ES-I3 (cell line): ENCODE results near the gene SCAP.

ENCODE experiments used
- H3K36me3 ChIP-seq: 2 replicates; pipeline ENCODE4 v1.6.1; 2013; ENCODE audit warnings: mild to moderate bottlenecking, low read length, control low read depth, moderate library complexity; ENCODE audit not compliant: insufficient read depth
- H3K4me1 ChIP-seq: 2 replicates; pipeline ENCODE4 v1.6.1; 2013; ENCODE audit warnings: mild to moderate bottlenecking, control low read depth, low read length; ENCODE audit not compliant: insufficient read depth
- H3K9ac ChIP-seq: 2 replicates; pipeline ENCODE4 v1.6.1; 2013; ENCODE audit warnings: low read depth, mild to moderate bottlenecking, low read length, moderate library complexity
- H3K9me3 ChIP-seq: 2 replicates; pipeline ENCODE4 v1.6.1; 2013; ENCODE audit warnings: mild to moderate bottlenecking, low read length, moderate library complexity; ENCODE audit not compliant: control insufficient read depth, insufficient read depth

SCAP gene

GRCh38 chr3:47409688-47410416 lies 65.9 kb downstream of the SCAP start:
- Histone ChIP-seq H3K36me3 (peaks cover 6% of the 10 kb centered on the region), H3K9me3 (no peaks in the 10 kb centered on the region), H3K9ac (no peak overlapping the region), H3K4me1 (no peaks in the 10 kb centered on the region)

GRCh38 chr3:47409284-47409683 lies 66.5 kb downstream of the SCAP start:
- H3K9ac ChIP-seq: no peak overlapping the region
- no peaks in the 10 kb centered on the region for H3K9me3 ChIP-seq
- no peaks in the 10 kb centered on the region for H3K4me1 ChIP-seq
- H3K36me3 ChIP-seq: peaks cover 6% of the 10 kb centered on the region

GRCh38 chr3:47408839-47409229 lies 66.9 kb downstream of the SCAP start:
- Histone ChIP-seq H3K9ac (no peak overlapping the region), H3K36me3 (peaks cover 1% of the 10 kb centered on the region)

GRCh38 chr3:47407896-47408838 lies 67.6 kb downstream of the SCAP start:
- Histone ChIP-seq H3K9me3 (no peaks in the 10 kb centered on the region), H3K4me1 (no peaks in the 10 kb centered on the region), H3K9ac (no peak overlapping the region), H3K36me3 (no peaks in the 10 kb centered on the region; the same call in none of the 2 replicates)

More at GRCh38 chr3:47408839-47409229, 66.9 kb downstream of the SCAP start:
- no peaks in the 10 kb centered on the region for H3K4me1 ChIP-seq
- H3K9me3 ChIP-seq: no peaks in the 10 kb centered on the region

GRCh38 chr3:47407237-47407636 lies 68.5 kb downstream of the SCAP start:
- Histone ChIP-seq H3K9me3 (no peaks in the 10 kb centered on the region), H3K9ac (no peak overlapping the region), H3K4me1 (no peaks in the 10 kb centered on the region), H3K36me3 (no peaks in the 10 kb centered on the region; the same call in none of the 2 replicates)

- H3K9ac ChIP-seq: no peak overlapping the region
- no peaks in the 10 kb centered on the region for H3K9me3 ChIP-seq
- H3K4me1 ChIP-seq: no peaks in the 10 kb centered on the region
- no peaks in the 10 kb centered on the region; the same call in none of the 2 replicates for H3K36me3 ChIP-seq
These were observed 69.0 kb downstream of the SCAP start for GRCh38 chr3:47406762-47407149.

GRCh38 chr3:47405820-47406761 lies 69.7 kb downstream of the SCAP start:
- Histone ChIP-seq H3K9me3 (no peaks in the 10 kb centered on the region), H3K9ac (no peak overlapping the region), H3K4me1 (no peaks in the 10 kb centered on the region), H3K36me3 (no peaks in the 10 kb centered on the region; the same call in 1 of the 2 replicates)

GRCh38 chr3:47404955-47405790 lies 70.6 kb downstream of the SCAP start:
- Histone ChIP-seq H3K36me3 (no peaks in the 10 kb centered on the region; the same call in 1 of the 2 replicates), H3K4me1 (no peaks in the 10 kb centered on the region), H3K9me3 (no peaks in the 10 kb centered on the region), H3K9ac (no peak overlapping the region)

GRCh38 chr3:47404431-47404876 lies 71.3 kb downstream of the SCAP start:
- Histone ChIP-seq H3K4me1 (no peaks in the 10 kb centered on the region), H3K36me3 (no peaks in the 10 kb centered on the region; the same call in 1 of the 2 replicates), H3K9me3 (no peaks in the 10 kb centered on the region), H3K9ac (no peak overlapping the region)

GRCh38 chr3:47399531-47400270 lies 76.0 kb downstream of the SCAP start:
- Histone ChIP-seq H3K36me3 (no peaks in the 10 kb centered on the region; the same call in 1 of the 2 replicates), H3K9ac (no peak overlapping the region), H3K4me1 (no peaks in the 10 kb centered on the region), H3K9me3 (no peaks in the 10 kb centered on the region)

- no peaks in the 10 kb centered on the region for H3K4me1 ChIP-seq
- H3K9me3 ChIP-seq: no peaks in the 10 kb centered on the region
- H3K9ac ChIP-seq: no peak overlapping the region
- no peaks in the 10 kb centered on the region; the same call in 1 of the 2 replicates for H3K36me3 ChIP-seq
These were observed 76.7 kb downstream of the SCAP start for GRCh38 chr3:47399016-47399415.

- Histone ChIP-seq H3K4me1 (no peaks in the 10 kb centered on the region), H3K9me3 (no peaks in the 10 kb centered on the region), H3K9ac (no peak overlapping the region), H3K36me3 (no peaks in the 10 kb centered on the region; the same call in 1 of the 2 replicates)
These were observed 77.5 kb downstream of the SCAP start for GRCh38 chr3:47398228-47398627.
